Measurements from ENCODE around the gene TNRC6C.

Gene TNRC6C

DNA sequence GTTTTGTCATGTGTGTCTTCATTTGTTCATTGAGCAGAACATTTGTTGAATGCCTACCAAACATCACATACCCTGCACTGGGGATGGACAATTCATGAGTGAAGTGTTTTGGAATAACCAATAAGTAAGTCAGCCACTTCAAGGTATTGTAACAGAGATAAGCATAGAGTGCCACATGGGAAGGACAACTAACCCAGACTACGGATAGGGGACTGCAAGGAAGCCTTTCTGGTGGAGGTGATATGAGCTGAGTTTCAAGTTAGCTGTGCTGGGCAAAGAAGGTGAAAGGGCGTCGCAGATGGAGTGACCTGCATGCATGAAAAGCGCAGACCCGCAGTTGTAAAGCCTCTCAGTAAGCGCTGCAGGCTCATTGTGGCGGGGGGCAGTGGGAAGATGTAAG lies 78.8 kb downstream of the TNRC6C start:
- 88% methylated on average over 7 of the region's 7 CpGs for WGBS
- peaks cover 45% of the 10 kb centered on the region for H3K36me3 ChIP-seq (ENCODE audit: insufficient read depth, low read length)

DNA sequence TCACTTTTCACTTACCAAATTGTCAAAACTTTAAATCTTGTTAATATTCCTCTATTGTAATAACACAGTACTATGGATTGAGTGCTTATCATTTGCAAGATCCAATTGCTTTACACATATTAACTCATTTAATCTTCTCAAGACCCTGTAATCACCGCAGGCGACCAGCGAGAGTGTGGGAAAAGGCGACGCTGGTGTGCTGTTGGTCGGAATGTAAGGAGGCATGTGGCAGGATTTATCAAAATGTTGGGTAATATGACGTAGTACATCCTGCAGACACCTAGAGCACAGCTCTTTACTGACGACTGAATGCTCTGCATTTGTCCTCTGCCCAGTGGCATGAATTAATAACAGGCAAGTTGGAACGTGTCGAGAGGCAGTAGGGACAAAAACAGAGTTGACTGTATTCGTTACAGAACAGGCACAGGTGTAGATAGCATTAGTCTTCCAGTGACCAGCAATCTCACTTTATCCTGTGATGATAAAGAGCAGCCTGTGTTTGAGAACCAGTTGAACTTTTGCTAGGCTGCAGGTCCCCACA lies 80.3 kb downstream of the TNRC6C start:
- H3K27me3 ChIP-seq (ENCODE audit: insufficient read depth, low read length), result no peaks in the 10 kb centered on the region
- no peaks in the 10 kb centered on the region for H3K4me1 ChIP-seq (ENCODE audit: insufficient read depth, low read length)
- no peaks in the 10 kb centered on the region for H3K9me3 ChIP-seq (ENCODE audit: insufficient read depth, low read depth, low read length)
- H3K27ac ChIP-seq (ENCODE audit: low read depth, low read length), result no peak overlapping the region
- H3K36me3 ChIP-seq (ENCODE audit: insufficient read depth, low read length), result peaks cover 34% of the 10 kb centered on the region
- H3K4me3 ChIP-seq (ENCODE audit: low read length), result no peak overlapping the region
- 94% methylated on average over 11 of the region's 11 CpGs for WGBS
- no peak overlapping the region for H3K9ac ChIP-seq (ENCODE audit: low read depth, low read length)

More for the DNA sequence above, 78.8 kb downstream of the TNRC6C start:
- Histone ChIP-seq H3K4me1 (ENCODE audit: insufficient read depth, low read length) (no peaks in the 10 kb centered on the region), H3K9ac (ENCODE audit: low read depth, low read length) (no peak overlapping the region), H3K9me3 (ENCODE audit: insufficient read depth, low read depth, low read length) (no peaks in the 10 kb centered on the region), H3K4me3 (ENCODE audit: low read length) (no peak overlapping the region), H3K27ac (ENCODE audit: low read depth, low read length) (no peak overlapping the region), H3K27me3 (ENCODE audit: insufficient read depth, low read length) (no peaks in the 10 kb centered on the region)

DNA sequence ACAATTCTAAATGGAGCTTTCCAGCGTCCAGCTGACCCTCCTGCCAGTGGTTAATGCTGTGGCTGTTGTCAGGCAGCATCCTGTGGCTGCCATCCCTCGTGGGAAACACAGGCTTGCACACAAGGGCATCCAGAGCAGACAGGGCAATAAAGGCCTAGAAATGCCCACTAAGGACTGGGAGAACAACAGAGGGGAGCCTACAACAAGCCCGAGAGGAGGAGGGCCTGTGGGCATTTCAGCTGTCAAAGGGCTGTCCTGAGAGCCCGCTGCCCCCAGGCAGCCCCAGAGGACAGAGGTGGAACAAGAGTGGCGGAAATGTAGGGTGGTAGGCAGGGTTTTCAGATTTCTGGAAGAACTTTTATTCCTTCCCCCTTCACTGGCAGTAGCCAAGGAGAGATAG lies 81.1 kb downstream of the TNRC6C start:
- Histone ChIP-seq H3K36me3 (ENCODE audit: insufficient read depth, low read length) (peaks cover 30% of the 10 kb centered on the region), H3K27ac (ENCODE audit: low read depth, low read length) (no peak overlapping the region), H3K4me1 (ENCODE audit: insufficient read depth, low read length) (no peaks in the 10 kb centered on the region), H3K9ac (ENCODE audit: low read depth, low read length) (no peak overlapping the region), H3K9me3 (ENCODE audit: insufficient read depth, low read depth, low read length) (no peaks in the 10 kb centered on the region), H3K4me3 (ENCODE audit: low read length) (no peak overlapping the region), H3K27me3 (ENCODE audit: insufficient read depth, low read length) (no peaks in the 10 kb centered on the region)
- WGBS, result 92% methylated on average over 5 of the region's 5 CpGs

DNA sequence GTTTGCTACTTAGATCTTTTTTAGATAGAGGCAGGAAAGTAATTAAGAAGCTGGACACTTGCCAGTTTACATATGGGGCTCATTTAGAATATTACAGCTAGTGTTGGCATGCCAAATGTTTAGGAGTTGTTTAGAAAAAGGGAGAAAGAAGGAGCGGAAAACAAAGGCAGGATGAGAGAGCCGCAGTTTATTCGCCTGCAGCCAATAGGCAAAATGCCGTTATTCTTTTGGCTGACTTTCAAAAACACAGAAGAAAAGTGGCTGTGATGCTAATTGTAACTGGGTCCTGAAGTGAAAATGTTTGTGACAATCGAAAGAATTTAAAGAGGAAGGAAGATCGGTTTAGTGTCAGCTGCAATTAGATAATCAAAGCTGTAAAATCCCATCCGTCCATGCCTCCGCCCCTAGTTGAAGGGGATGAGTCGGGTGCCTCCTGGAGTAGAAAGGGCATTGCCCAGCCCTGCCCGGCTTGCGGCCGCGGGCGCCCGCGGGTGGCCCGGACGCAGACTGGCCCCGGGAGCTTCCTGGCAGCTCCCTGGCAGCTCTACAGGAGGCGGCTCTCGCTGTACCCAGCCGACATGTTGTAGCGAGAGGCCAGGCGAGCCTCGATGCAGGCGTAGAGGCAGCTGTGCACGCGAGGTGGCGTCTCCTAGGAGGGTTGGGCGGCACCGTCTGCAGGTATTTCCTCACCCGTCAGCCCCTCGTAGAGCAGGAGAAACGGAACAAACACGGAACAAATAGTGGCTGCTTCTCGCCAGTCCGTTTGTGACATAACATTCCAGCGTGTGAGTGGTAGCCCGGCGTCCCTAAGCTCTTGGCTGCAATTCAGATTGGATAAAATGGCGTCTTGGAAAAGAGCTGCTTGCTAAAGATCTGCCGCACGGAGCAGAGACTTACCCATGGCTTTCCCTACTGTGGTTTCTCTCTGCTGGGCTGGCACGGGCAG lies 82.2 kb downstream of the TNRC6C start:
- WGBS, result 95% methylated on average over 44 of the region's 44 CpGs
- H3K36me3 ChIP-seq (ENCODE audit: insufficient read depth, low read length), result peaks cover 26% of the 10 kb centered on the region
- no peak overlapping the region for H3K27ac ChIP-seq (ENCODE audit: low read depth, low read length)
- H3K27me3 ChIP-seq (ENCODE audit: insufficient read depth, low read length), result no peaks in the 10 kb centered on the region
- H3K9me3 ChIP-seq (ENCODE audit: insufficient read depth, low read depth, low read length), result no peaks in the 10 kb centered on the region
- no peaks in the 10 kb centered on the region for H3K4me1 ChIP-seq (ENCODE audit: insufficient read depth, low read length)
- H3K9ac ChIP-seq (ENCODE audit: low read depth, low read length), result no peak overlapping the region
- H3K4me3 ChIP-seq (ENCODE audit: low read length), result no peak overlapping the region

DNA sequence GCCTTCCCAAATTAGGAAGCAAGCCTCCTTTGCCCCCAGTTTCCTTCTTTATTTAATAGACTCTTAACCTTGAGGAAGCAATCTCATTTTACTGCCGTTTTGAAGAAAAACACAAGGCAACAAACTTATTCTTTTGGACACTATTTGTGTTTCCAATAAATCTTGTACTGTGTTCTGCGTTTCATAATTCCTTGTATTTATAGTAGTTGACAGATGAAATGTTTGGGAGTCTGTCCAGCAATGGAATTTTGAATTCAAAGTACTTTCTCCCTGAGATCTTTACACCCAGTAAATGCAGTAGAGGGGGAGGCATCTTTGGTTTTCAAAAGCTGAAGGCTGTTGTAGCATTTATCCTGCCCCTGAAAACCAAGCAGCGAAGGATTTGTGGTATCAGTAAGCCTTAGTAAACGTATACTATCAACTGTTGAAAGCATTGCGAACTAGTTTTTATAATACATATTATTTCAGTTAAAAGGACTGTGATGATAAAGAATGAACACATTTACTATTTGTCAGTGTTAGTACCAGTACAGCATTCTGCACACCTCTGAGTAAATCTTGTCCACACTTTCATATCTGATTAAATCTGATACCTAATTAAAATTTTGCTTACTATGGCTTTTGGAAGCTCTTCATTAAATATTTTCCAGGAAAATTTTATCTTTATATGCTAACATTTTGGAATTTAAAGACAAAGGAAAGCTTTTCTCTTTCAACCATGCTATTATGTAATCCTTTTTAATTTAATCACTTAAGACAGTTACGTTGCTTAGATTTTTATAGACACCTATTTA lies 83.1 kb downstream of the TNRC6C start:
- Histone ChIP-seq H3K4me3 (ENCODE audit: low read length) (no peak overlapping the region), H3K9ac (ENCODE audit: low read depth, low read length) (no peak overlapping the region), H3K27ac (ENCODE audit: low read depth, low read length) (no peak overlapping the region), H3K9me3 (ENCODE audit: insufficient read depth, low read depth, low read length) (no peaks in the 10 kb centered on the region), H3K27me3 (ENCODE audit: insufficient read depth, low read length) (no peaks in the 10 kb centered on the region), H3K36me3 (ENCODE audit: insufficient read depth, low read length) (peaks cover 26% of the 10 kb centered on the region), H3K4me1 (ENCODE audit: insufficient read depth, low read length) (no peaks in the 10 kb centered on the region)
- 95% methylated on average over 4 of the region's 6 CpGs for WGBS

DNA sequence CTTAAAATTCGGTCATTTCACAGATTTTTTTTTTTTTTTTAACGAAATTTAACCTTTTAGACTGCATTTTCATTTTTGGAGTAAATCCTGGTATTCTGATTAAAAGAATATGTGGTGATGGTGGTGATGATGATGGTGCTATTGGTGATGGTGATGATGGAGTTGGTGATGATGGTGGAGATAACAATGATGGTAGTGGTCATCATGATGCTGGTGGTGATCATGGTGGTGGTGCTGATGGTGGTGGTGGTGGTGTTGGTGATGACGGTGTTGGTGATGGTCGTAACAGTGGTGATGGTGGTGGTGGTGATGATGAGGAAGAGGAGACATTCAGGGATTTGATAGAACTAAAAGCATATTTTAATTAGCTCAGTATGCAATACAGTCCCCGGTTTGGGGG lies 84.0 kb downstream of the TNRC6C start:
- 98% methylated on average over 4 of the region's 5 CpGs for WGBS
- Histone ChIP-seq H3K9ac (ENCODE audit: low read depth, low read length) (no peak overlapping the region), H3K36me3 (ENCODE audit: insufficient read depth, low read length) (peaks cover 19% of the 10 kb centered on the region), H3K4me3 (ENCODE audit: low read length) (no peak overlapping the region), H3K4me1 (ENCODE audit: insufficient read depth, low read length) (no peaks in the 10 kb centered on the region), H3K9me3 (ENCODE audit: insufficient read depth, low read depth, low read length) (no peaks in the 10 kb centered on the region), H3K27me3 (ENCODE audit: insufficient read depth, low read length) (no peaks in the 10 kb centered on the region), H3K27ac (ENCODE audit: low read depth, low read length) (no peak overlapping the region)

DNA sequence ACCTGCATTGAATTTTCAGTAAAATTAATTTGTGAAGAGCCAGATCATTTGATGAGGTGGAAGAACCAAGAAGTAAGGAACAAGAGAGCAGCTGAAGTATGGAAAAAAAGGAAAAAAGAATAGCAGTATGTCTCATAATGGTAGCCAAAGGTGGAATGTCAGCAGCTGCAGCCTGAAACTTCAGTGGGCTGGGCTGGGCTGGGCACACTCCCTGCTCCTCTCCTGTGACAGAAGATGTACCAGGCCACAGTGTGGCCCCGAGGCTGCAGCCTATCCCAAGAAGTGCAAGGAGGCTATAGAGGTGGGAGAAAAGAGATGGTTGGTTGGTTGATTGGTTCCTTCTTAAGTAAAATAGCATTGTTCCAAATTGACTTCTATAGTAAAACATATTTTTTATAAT lies 84.5 kb downstream of the TNRC6C start:
- Histone ChIP-seq H3K4me1 (ENCODE audit: insufficient read depth, low read length) (no peaks in the 10 kb centered on the region), H3K27me3 (ENCODE audit: insufficient read depth, low read length) (no peaks in the 10 kb centered on the region), H3K36me3 (ENCODE audit: insufficient read depth, low read length) (peaks cover 14% of the 10 kb centered on the region; the same call in 1 of the 2 replicates), H3K4me3 (ENCODE audit: low read length) (no peak overlapping the region), H3K9me3 (ENCODE audit: insufficient read depth, low read depth, low read length) (no peaks in the 10 kb centered on the region), H3K9ac (ENCODE audit: low read depth, low read length) (no peak overlapping the region), H3K27ac (ENCODE audit: low read depth, low read length) (no peak overlapping the region)
- 100% methylated on average over 1 of the region's 1 CpG for WGBS

DNA sequence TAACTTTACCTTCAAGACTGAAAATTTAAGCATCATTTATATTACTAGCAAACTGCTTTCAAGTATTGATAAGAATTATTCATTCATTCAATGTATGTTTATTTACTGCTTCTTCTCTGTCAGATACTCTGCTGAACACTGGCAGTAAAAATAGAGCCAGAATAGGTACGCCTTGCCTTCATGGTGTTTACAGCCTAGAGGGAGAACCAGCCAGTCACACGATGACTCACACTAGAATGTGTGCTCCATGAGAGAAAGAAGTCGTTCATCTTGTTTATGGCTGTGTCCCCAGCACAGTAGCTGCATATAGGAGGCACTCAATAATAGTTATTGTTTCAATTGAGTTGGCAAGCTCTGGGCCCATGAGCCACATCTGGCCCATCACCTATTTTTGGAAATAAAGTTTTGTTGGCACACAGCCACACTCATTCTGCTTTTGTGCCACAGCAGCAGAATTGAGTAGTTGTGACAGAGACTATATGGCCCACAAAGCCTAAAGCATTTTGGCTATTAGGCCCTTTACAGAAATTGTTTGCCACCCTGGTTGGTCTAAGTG lies 85.9 kb downstream of the TNRC6C start:
- WGBS, result 89% methylated on average over 3 of the region's 3 CpGs
- H3K36me3 ChIP-seq (ENCODE audit: insufficient read depth, low read length), result peaks cover 21% of the 10 kb centered on the region

DNA sequence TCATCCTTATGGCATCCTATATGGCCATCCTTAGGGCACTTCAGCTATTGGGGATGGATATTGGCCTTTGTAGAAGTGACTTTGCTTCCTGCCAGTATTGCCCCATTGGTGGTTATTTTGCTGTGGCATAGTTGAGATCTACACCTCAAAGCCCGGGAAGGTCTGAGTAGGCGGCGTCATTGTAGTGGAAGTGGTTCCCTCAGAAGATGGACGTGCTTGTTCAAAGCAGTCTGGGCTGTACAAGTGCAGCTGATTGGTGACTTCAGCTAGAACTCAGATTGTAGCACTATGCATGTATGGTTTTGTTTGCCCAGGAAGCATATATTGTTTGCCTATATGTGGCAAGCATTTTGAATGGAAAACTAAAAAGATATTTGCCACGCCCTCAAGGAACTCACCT lies 86.8 kb downstream of the TNRC6C start:
- H3K9me3 ChIP-seq (ENCODE audit: insufficient read depth, low read depth, low read length), result no peaks in the 10 kb centered on the region
- no peaks in the 10 kb centered on the region for H3K27me3 ChIP-seq (ENCODE audit: insufficient read depth, low read length)
- no peak overlapping the region for H3K4me3 ChIP-seq (ENCODE audit: low read length)
- peaks cover 30% of the 10 kb centered on the region for H3K36me3 ChIP-seq (ENCODE audit: insufficient read depth, low read length)
- 96% methylated on average over 5 of the region's 5 CpGs for whole genome bisulfite sequencing
- no peaks in the 10 kb centered on the region for H3K4me1 ChIP-seq (ENCODE audit: insufficient read depth, low read length)
- no peak overlapping the region for H3K27ac ChIP-seq (ENCODE audit: low read depth, low read length)
- no peak overlapping the region for H3K9ac ChIP-seq (ENCODE audit: low read depth, low read length)

More for the DNA sequence above, 85.9 kb downstream of the TNRC6C start:
- H3K4me1 ChIP-seq (ENCODE audit: insufficient read depth, low read length), result no peaks in the 10 kb centered on the region
- H3K27ac ChIP-seq (ENCODE audit: low read depth, low read length), result no peak overlapping the region
- no peaks in the 10 kb centered on the region for H3K27me3 ChIP-seq (ENCODE audit: insufficient read depth, low read length)
- no peak overlapping the region for H3K9ac ChIP-seq (ENCODE audit: low read depth, low read length)
- no peak overlapping the region for H3K4me3 ChIP-seq (ENCODE audit: low read length)
- no peaks in the 10 kb centered on the region for H3K9me3 ChIP-seq (ENCODE audit: insufficient read depth, low read depth, low read length)

DNA sequence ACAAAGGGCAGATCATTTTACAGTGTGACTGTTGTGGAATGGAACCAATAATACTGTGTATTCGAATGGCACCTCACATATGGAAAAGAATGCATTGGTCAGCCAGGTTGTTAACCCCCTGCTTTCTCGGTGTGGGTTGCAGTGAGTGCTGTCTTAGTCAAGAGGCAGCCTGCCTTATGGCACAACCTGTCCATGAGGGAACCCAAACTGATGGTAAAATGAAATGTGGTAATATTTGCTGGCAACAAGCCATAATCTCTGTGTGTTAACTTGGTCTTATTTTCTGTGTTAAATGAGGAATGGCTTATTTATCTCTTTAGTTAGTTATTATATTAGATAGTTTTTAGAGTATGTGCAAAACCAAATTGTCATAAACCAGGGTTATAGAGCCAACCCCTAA lies 88.4 kb downstream of the TNRC6C start:
- H3K4me3 ChIP-seq (ENCODE audit: low read length), result no peak overlapping the region
- peaks cover 44% of the 10 kb centered on the region for H3K36me3 ChIP-seq (ENCODE audit: insufficient read depth, low read length)
- WGBS, result 81% methylated on average over 2 of the region's 2 CpGs
- no peak overlapping the region for H3K27ac ChIP-seq (ENCODE audit: low read depth, low read length)
- no peaks in the 10 kb centered on the region for H3K9me3 ChIP-seq (ENCODE audit: insufficient read depth, low read depth, low read length)
- H3K4me1 ChIP-seq (ENCODE audit: insufficient read depth, low read length), result no peaks in the 10 kb centered on the region
- no peaks in the 10 kb centered on the region for H3K27me3 ChIP-seq (ENCODE audit: insufficient read depth, low read length)
- H3K9ac ChIP-seq (ENCODE audit: low read depth, low read length), result no peak overlapping the region

All from HUES64 (cell line).